Measurements from ENCODE around the gene TBX18. TPM values are rescaled to one million over a fixed set of nuclear protein-coding genes. Genes with fewer than 3 reads are reported as not detected.
A peak's percentile ranks its signal among the peaks of the same experiment; 100 is the strongest.

Gene TBX18
- total and polyA plus RNA-seq, 2 of the 4 experiments (the other 2 are of a cell fraction): 0.86 to 1.3 TPM

- Histone ChIP-seq H2AFZ (replicated peaks; ENCODE audit: low read length, poor library complexity) (no peak overlapping the region), H3K36me3 (ENCODE audit: control insufficient read depth, insufficient read depth, low read length) (no peaks in the 10 kb centered on the region), H3K27me3 (ENCODE audit: control insufficient read depth, insufficient read depth, low read length) (peaks cover 20% of the 10 kb centered on the region), H3K79me1 (ENCODE audit: low read depth in 1 of 2, low read length in 2 of 2) (no peaks in the 10 kb centered on the region), H3K14ac (replicated peaks; ENCODE audit: low read depth, low read length) (no peak overlapping the region), H2BK120ac (ENCODE audit: low read depth, low read length) (no peak overlapping the region), H4K5ac (ENCODE audit: low read depth, low read length) (no peak overlapping the region), H2AK5ac (ENCODE audit: low read depth, low read length) (no peak overlapping the region), H2BK15ac (ENCODE audit: low read depth, low read length) (no peak overlapping the region), H2BK20ac (ENCODE audit: low read depth, low read length) (no peak overlapping the region), H3K9ac (ENCODE audit: low read depth, low read length) (no peak overlapping the region), H3K18ac (ENCODE audit: low read depth, low read length) (no peak overlapping the region), H3K4me2 (ENCODE audit: low read depth, low read length) (no peak overlapping the region), H3K9me1 (ENCODE audit: insufficient read depth, low read length) (no peaks in the 10 kb centered on the region), H3K27ac (ENCODE audit: insufficient read depth, low read length) (no peak overlapping the region), H4K8ac (ENCODE audit: low read depth in 2 of 2, low read length in 2 of 2) (no peak overlapping the region), H4K20me1 (ENCODE audit: insufficient read depth, low read length) (no peaks in the 10 kb centered on the region), H3K23ac (ENCODE audit: low read depth, low read length) (no peak overlapping the region), H3K56ac (ENCODE audit: extremely low read depth, insufficient read depth, low read length) (no peak overlapping the region), H2BK5ac (ENCODE audit: low read depth, low read length, poor library complexity, severe bottlenecking) (no peak overlapping the region), H4K91ac (ENCODE audit: insufficient read depth, low read depth, low read length) (no peak overlapping the region), H3K4ac (ENCODE audit: low read depth, low read length) (no peak overlapping the region), H3K9me3 (ENCODE audit: control insufficient read depth, insufficient read depth, low read length) (no peaks in the 10 kb centered on the region), H3K4me1 (ENCODE audit: control insufficient read depth, insufficient read depth, low read length) (no peaks in the 10 kb centered on the region), H3K4me3 (ENCODE audit: insufficient read depth, low read depth, low read length) (no peak overlapping the region), H2AK9ac (replicated peaks; ENCODE audit: low read depth, low read length, poor library complexity) (no peak overlapping the region)
- intact Hi-C loops (cut with micrococcal nuclease): no loop called here
- CTCF ChIA-PET: interaction anchor here (0.5 kb wide), 1 partner anchor 1758 kb away, joined by 4 read pairs; no protein-coding TSS in a partner anchor
- in situ Hi-C loops (cut with MboI; ENCODE audit: low sequenced_read_pairs): no loop called here
- DNase-seq: no peak
- POLR2A ChIA-PET (ENCODE audit: unreplicated experiment): no interaction called here
- no peak for ATAC-seq (ENCODE audit: low read depth)
- dilution Hi-C loops (cut with HindIII; ENCODE audit: low sequenced_read_pairs, unreplicated experiment): no loop called here
- no TSS peak for BruUV-seq (replicated peaks)
- WGBS, 2 experiments (ENCODE audit: extremely low coverage in 2 of 2, insufficient read length in 1 of 2): no CpG with 5 or more reads among the region's 1 CpG
- TF ChIP-seq MXI1 (IDR thresholded peaks at IDR 0.05; ENCODE audit: borderline replicate concordance, low read depth, low read length) (no peak), RAD21 (IDR thresholded peaks at IDR 0.05; ENCODE audit: low read length) (0 out of 2 replicates have a peak, but pooled peaks have one; percentile 27), SMC3 (IDR thresholded peaks at IDR 0.05; ENCODE audit: low read depth, low read length) (peak; percentile 33), USF2 (IDR thresholded peaks at IDR 0.05; ENCODE audit: low read depth, low read length) (no peak), CHD1 (IDR thresholded peaks at IDR 0.05; ENCODE audit: low read depth, low read length) (no peak)
Measured at GRCh38 chr6:84779380-84779779, 15.0 kb upstream of the TBX18 start.
